ENCODE results near the gene DUSP3.

GRCh38 chr17:43799047-43799446 is 20.3 kb upstream of the DUSP3 start:
- TF ChIP-seq POLR2AphosphoS5 (IDR thresholded peaks at IDR 0.05; ENCODE audit: low read depth, low read length) (no peak), TAF1 (IDR thresholded peaks at IDR 0.05; ENCODE audit: borderline replicate concordance, insufficient read depth, low read length) (no peak), REST (IDR thresholded peaks at IDR 0.05; ENCODE audit: insufficient read depth in 1 of 2, low read depth in 2 of 2, low read length in 2 of 2) (no peak)

Measured in PFSK-1 (cell line).